Measurements from ENCODE around the gene ECE2. TPM values are rescaled to one million over a fixed set of nuclear protein-coding genes. Genes with fewer than 3 reads are reported as not detected.
"Not testable (repeated sequence)": the region's sequence is repeated elsewhere in the genome, so short reads cannot be mapped to it uniquely, and the experiment has no call there.

Gene ECE2
- total RNA-seq, 4 donors from 2014 or later, result not detected

GRCh38 chr3:184262764-184263179 is 13.1 kb upstream of the ECE2 start:
- intact Hi-C loops (cut with DNase I; ENCODE audit: low total_unique reads) (no loop called here), in situ Hi-C loops (cut with MboI; ENCODE audit: low pct_ligation_motif_present in 1 of 4, low pct_unique_long_range_greater_than_20kb in 1 of 4, low sequenced_read_pairs in 3 of 4) (loop anchor here in 1 of 4 donors (25.0 kb wide), 1 partner anchor 375 kb away; the partner anchor contains the start of gene PARL)
- H3K36me3 ChIP-seq, result no peaks in the 10 kb centered on the region
- no peak overlapping the region for H3K4me3 ChIP-seq
- H3K27ac ChIP-seq, result no peak overlapping the region
- no peak for DNase-seq
- H3K4me1 ChIP-seq, result peaks cover 9 to 30% (median 28%) of the 10 kb centered on the region in 4 donors
- no peaks in the 10 kb centered on the region for H3K9me3 ChIP-seq
- 20% methylated on average over 15 of the region's 15 CpGs; no CpG with 5 or more reads in 1 of the 2 donors for WGBS, 2 donors (ENCODE audit: low coverage in 1 of 2)
- H3K27me3 ChIP-seq, result peaks cover 88% of the 10 kb centered on the region
- no peak for TF ChIP-seq CTCF (IDR thresholded peaks at IDR 0.05)
- TF ChIP-seq POLR2A (IDR thresholded peaks at IDR 0.05), result no peak
- no peak for TF ChIP-seq EP300 (IDR thresholded peaks at IDR 0.05; ENCODE audit: low read depth)
- no peak for TF ChIP-seq POLR2AphosphoS5 (IDR thresholded peaks at IDR 0.05)

- H3K36me3 ChIP-seq; H3K9me3 ChIP-seq; H3K4me3 ChIP-seq; DNase-seq; H3K27ac ChIP-seq; H3K4me1 ChIP-seq; intact Hi-C loops (cut with DNase I; ENCODE audit: low total_unique reads): not testable (repeated sequence)
- in situ Hi-C loops (cut with MboI; ENCODE audit: low pct_ligation_motif_present in 1 of 4, low pct_unique_long_range_greater_than_20kb in 1 of 4, low sequenced_read_pairs in 3 of 4), result loop anchor here in 1 of 4 donors (25.0 kb wide), 1 partner anchor 380 kb away; the partner anchor contains the start of gene PARL
- H3K27me3 ChIP-seq, result peaks cover 72% of the 10 kb centered on the region
- 81% methylated on average over 1 of the region's 1 CpG; no CpG with 5 or more reads in 1 of the 2 donors for WGBS, 2 donors (ENCODE audit: low coverage in 1 of 2)
These were observed 8.6 kb upstream of the ECE2 start for GRCh38 chr3:184267249-184267648.

- no peak overlapping the region for H3K27ac ChIP-seq
- no peak for DNase-seq
- intact Hi-C loops (cut with DNase I; ENCODE audit: low total_unique reads) (no loop called here), in situ Hi-C loops (cut with MboI; ENCODE audit: low pct_ligation_motif_present in 1 of 4, low pct_unique_long_range_greater_than_20kb in 1 of 4, low sequenced_read_pairs in 3 of 4) (loop anchor here in 1 of 4 donors (25.0 kb wide), 1 partner anchor 385 kb away; the partner anchor contains the start of gene PARL)
- 38 to 48% methylated on average over 1 of the region's 1 CpG for WGBS, 2 donors (ENCODE audit: low coverage in 1 of 2)
- no peak overlapping the region for H3K4me3 ChIP-seq
- H3K27me3 ChIP-seq, result peaks cover 74% of the 10 kb centered on the region
- no peaks in the 10 kb centered on the region for H3K36me3 ChIP-seq
- no peaks in the 10 kb centered on the region for H3K4me1 ChIP-seq
- TF ChIP-seq EP300 (IDR thresholded peaks at IDR 0.05; ENCODE audit: low read depth) (no peak), CTCF (IDR thresholded peaks at IDR 0.05) (no peak), POLR2A (IDR thresholded peaks at IDR 0.05) (no peak), POLR2AphosphoS5 (IDR thresholded peaks at IDR 0.05) (no peak)
- H3K9me3 ChIP-seq, result no peaks in the 10 kb centered on the region
These were observed 3.6 kb upstream of the ECE2 start for GRCh38 chr3:184272269-184272668.

GRCh38 chr3:184275381-184275701 is 481 bp upstream of the ECE2 start:
- Histone ChIP-seq H3K4me3 (no peak overlapping the region), H3K27ac (no peak overlapping the region), H3K36me3 (no peaks in the 10 kb centered on the region), H3K9me3 (no peaks in the 10 kb centered on the region), H3K4me1 (no peaks in the 10 kb centered on the region), H3K27me3 (peaks cover 55% of the 10 kb centered on the region)
- 60 to 74% methylated on average over 1 to 12 of the region's 12 CpGs for WGBS, 2 donors (ENCODE audit: low coverage in 1 of 2)
- TF ChIP-seq EP300 (IDR thresholded peaks at IDR 0.05; ENCODE audit: low read depth) (no peak), POLR2A (IDR thresholded peaks at IDR 0.05) (no peak), CTCF (IDR thresholded peaks at IDR 0.05) (no peak), POLR2AphosphoS5 (IDR thresholded peaks at IDR 0.05) (no peak)
- intact Hi-C loops (cut with DNase I; ENCODE audit: low total_unique reads) (no loop called here), in situ Hi-C loops (cut with MboI; ENCODE audit: low pct_ligation_motif_present in 1 of 4, low pct_unique_long_range_greater_than_20kb in 1 of 4, low sequenced_read_pairs in 3 of 4) (no loop called here)
- no peak for DNase-seq

- TF ChIP-seq POLR2AphosphoS5 (IDR thresholded peaks at IDR 0.05), result no peak
- TF ChIP-seq CTCF (IDR thresholded peaks at IDR 0.05), result no peak
- no peak for TF ChIP-seq EP300 (IDR thresholded peaks at IDR 0.05; ENCODE audit: low read depth)
- TF ChIP-seq POLR2A (IDR thresholded peaks at IDR 0.05), result no peak
- 94 to 100% methylated on average over 1 to 6 of the region's 6 CpGs for WGBS, 2 donors (ENCODE audit: low coverage in 1 of 2)
- Histone ChIP-seq H3K4me1 (no peaks in the 10 kb centered on the region), H3K36me3 (no peaks in the 10 kb centered on the region), H3K27me3 (peaks cover 55% of the 10 kb centered on the region), H3K27ac (no peak overlapping the region), H3K4me3 (no peak overlapping the region), H3K9me3 (no peaks in the 10 kb centered on the region)
- DNase-seq, result no peak
- in situ Hi-C loops (cut with MboI; ENCODE audit: low pct_ligation_motif_present in 1 of 4, low pct_unique_long_range_greater_than_20kb in 1 of 4, low sequenced_read_pairs in 3 of 4) (no loop called here), intact Hi-C loops (cut with DNase I; ENCODE audit: low total_unique reads) (no loop called here)
These were observed 1.5 kb downstream of the ECE2 start for GRCh38 chr3:184277366-184277765.
